HepG2 (cell line): ENCODE measurements around the gene PEX14. TPM values are rescaled to one million over a fixed set of nuclear protein-coding genes. Genes with fewer than 3 reads are reported as not detected.

Experiments used
- EEA1 ChIP-seq: sonication (generic); formaldehyde crosslinking; IDR thresholded peaks from 2 replicates; pipeline ENCODE4 v1.5.1; 2020; ENCODE audit warnings: mild to moderate bottlenecking, missing genetic modification reagents, borderline replicate concordance
- EZH2 ChIP-seq: conservative IDR thresholded peaks from 2 replicates; pipeline ENCODE4 v1.6.1; 2012; ENCODE audit warnings: mild to moderate bottlenecking, low read depth, low read length, moderate library complexity
- FOXA3 ChIP-seq: IDR thresholded peaks from 2 replicates; pipeline ENCODE4 v1.6.1; 2016; ENCODE audit warnings: missing genetic modification reagents, missing compliant biosample characterization
- HHEX ChIP-seq: IDR thresholded peaks from 2 replicates; pipeline ENCODE4 v1.6.1; 2016; ENCODE audit warnings: control low read depth
- IRX3 ChIP-seq: sonication (generic); formaldehyde crosslinking; IDR thresholded peaks from 2 replicates; pipeline ENCODE4 v1.8.1; 2023; ENCODE audit warnings: mild to moderate bottlenecking, low read depth, missing genetic modification reagents, borderline replicate concordance
- MBNL3 ChIP-seq: fragments of 250-450 bp; sonication (Bioruptor Pico); conservative IDR thresholded peaks from 2 replicates; pipeline ENCODE4 v1.8.0; 2022; ENCODE audit warnings: mild to moderate bottlenecking, inconsistent platforms
- MIER2 ChIP-seq: IDR thresholded peaks from 2 replicates; pipeline ENCODE4 v1.6.1; 2016; ENCODE audit warnings: missing biosample characterization, missing genetic modification reagents
- MLLT10 ChIP-seq: sonication (generic); formaldehyde crosslinking; IDR thresholded peaks from 2 replicates; pipeline ENCODE4 v1.4.0; 2020; ENCODE audit warnings: missing genetic modification reagents
- NR2F6 ChIP-seq, 2 experiments: IDR thresholded peaks; 2 replicates each; pipeline ENCODE4 v1.6.1; 2016; ENCODE audit warnings: antibody characterized with exemption in 1 of 2, mild to moderate bottlenecking in 1 of 2
- PHF20 ChIP-seq: sonication (generic); formaldehyde crosslinking; IDR thresholded peaks from 2 replicates; pipeline ENCODE4 v1.5.0; 2020; ENCODE audit warnings: mild to moderate bottlenecking, missing genetic modification reagents
- RNF219 ChIP-seq: sonication (generic); formaldehyde crosslinking; IDR thresholded peaks from 2 replicates; pipeline ENCODE4 v1.5.0; 2020; ENCODE audit warnings: mild to moderate bottlenecking, missing genetic modification reagents
- SMYD3 ChIP-seq: sonication (generic); formaldehyde crosslinking; IDR thresholded peaks from 2 replicates; pipeline ENCODE4 v1.8.1; 2023; ENCODE audit warnings: mild to moderate bottlenecking, missing genetic modification reagents
- TBX3 ChIP-seq: fragments of 450-650 bp; IDR thresholded peaks from 2 replicates; pipeline ENCODE4 v1.6.1; 2017; ENCODE audit warnings: antibody characterized with exemption, mild to moderate bottlenecking, inconsistent platforms, borderline replicate concordance
- THAP8 ChIP-seq: sonication (generic); formaldehyde crosslinking; IDR thresholded peaks from 2 replicates; pipeline ENCODE4 v1.5.1; 2020; ENCODE audit warnings: missing genetic modification reagents, mild to moderate bottlenecking, borderline replicate concordance
- U2AF1 ChIP-seq: fragments of 200-400 bp; formaldehyde crosslinking; optimal IDR thresholded peaks from 2 replicates; pipeline ENCODE3; 2017; ENCODE audit warnings: mild to moderate bottlenecking, low read depth, low read length
- ZBTB26 ChIP-seq: IDR thresholded peaks from 2 replicates; pipeline ENCODE4 v1.6.1; 2016; ENCODE audit warnings: missing compliant biosample characterization, missing genetic modification reagents, borderline replicate concordance
- ZKSCAN1 ChIP-seq: fragments of 150-350 bp; IDR thresholded peaks from 2 replicates; pipeline ENCODE4 v1.6.1; 2014; ENCODE audit warnings: low read length
- ZNF17 ChIP-seq: sonication (generic); formaldehyde crosslinking; IDR thresholded peaks from 2 replicates; pipeline ENCODE4 v1.5.0; 2020; ENCODE audit warnings: mild to moderate bottlenecking, missing genetic modification reagents
- ZNF367 ChIP-seq: sonication (generic); formaldehyde crosslinking; IDR thresholded peaks from 2 replicates; pipeline ENCODE4 v1.4.0; 2020; ENCODE audit warnings: missing genetic modification reagents, borderline replicate concordance
- ZNF512 ChIP-seq: sonication (generic); formaldehyde crosslinking; IDR thresholded peaks from 2 replicates; pipeline ENCODE4 v1.4.0; 2020; ENCODE audit warnings: mild to moderate bottlenecking, missing genetic modification reagents
- ZNF512B ChIP-seq: sonication (generic); formaldehyde crosslinking; IDR thresholded peaks from 2 replicates; pipeline ENCODE4 v1.5.1; 2020; ENCODE audit warnings: missing genetic modification reagents, mild to moderate bottlenecking, borderline replicate concordance
- polyA plus RNA-seq, 8 experiments: library from polyadenylated mRNA; depleted of rRNA in 3 of 8; stranded (reverse) in 7 of 8; unstranded in 1 of 8; fragments of >200 nt; fragmentation: Illumina TruSeq in 4 of 8; extraction: Trizol in 4 of 8; gene quantifications; 2 replicates each; pipeline versions ENCODE4 v1.2.1 to v1.2.3, GENCODE V29; 2011 to 2016; ENCODE audit warnings: low read depth in 4 of 8, missing spikeins in 1 of 8, mixed read lengths in 1 of 8; ENCODE audit not compliant: insufficient read depth in 1 of 8
- total RNA-seq, 5 experiments: library from RNA; depleted of rRNA; stranded (reverse); fragments of >200 nt; fragmentation: Illumina TruSeq; extraction: Trizol; gene quantifications; 2 replicates each; pipeline ENCODE4 v1.2.3, GENCODE V29; 2016; ENCODE audit warnings: low read depth in 1 of 5

The PEX14 gene
- total and polyA plus RNA-seq, 2 of the 13 experiments (the other 11 are each of a cell fraction or from before 2014, with no cell fraction given), result 6.5 to 9.9 TPM

- peak; percentile 44; the same call in 1 of the 2 replicates for TF ChIP-seq NR2F6 (IDR thresholded peaks at IDR 0.05)
- peak; percentile 76 for TF ChIP-seq NR2F6 (CRISPR knock-in tag; IDR thresholded peaks at IDR 0.05)
- no peak for TF ChIP-seq TBX3
- TF ChIP-seq MBNL3 (CRISPR knock-in tag), result no peak
- TF ChIP-seq ZNF512B (CRISPR knock-in tag), result no peak
- TF ChIP-seq HHEX (CRISPR knock-in tag), result no peak
- no peak for TF ChIP-seq EZH2
- TF ChIP-seq IRX3, result no peak
- TF ChIP-seq ZNF17 (CRISPR knock-in tag), result no peak
- no peak for TF ChIP-seq EEA1 (CRISPR knock-in tag)
- 0 out of 2 replicates have a peak, but pooled peaks have one; percentile 49 for TF ChIP-seq SMYD3 (CRISPR knock-in tag)
- TF ChIP-seq U2AF1, result no peak
- 0 out of 2 replicates have a peak, but pooled peaks have one; percentile 51 for TF ChIP-seq ZNF367 (CRISPR knock-in tag)
- peak; percentile 87 for TF ChIP-seq PHF20 (CRISPR knock-in tag)
- no peak for TF ChIP-seq MIER2
- no peak for TF ChIP-seq ZBTB26 (CRISPR knock-in tag)
- TF ChIP-seq FOXA3 (CRISPR knock-in tag), result no peak
- TF ChIP-seq THAP8 (CRISPR knock-in tag), result no peak
- TF ChIP-seq MLLT10 (CRISPR knock-in tag), result no peak
- TF ChIP-seq ZKSCAN1, result no peak
- TF ChIP-seq RNF219 (CRISPR knock-in tag), result no peak
- TF ChIP-seq ZNF512 (CRISPR knock-in tag), result no peak
These were observed at the start of gene PEX14 (continued) for GRCh38 chr1:10474613-10475507.
